Measurements from ENCODE around the gene ZFY.

DNA sequence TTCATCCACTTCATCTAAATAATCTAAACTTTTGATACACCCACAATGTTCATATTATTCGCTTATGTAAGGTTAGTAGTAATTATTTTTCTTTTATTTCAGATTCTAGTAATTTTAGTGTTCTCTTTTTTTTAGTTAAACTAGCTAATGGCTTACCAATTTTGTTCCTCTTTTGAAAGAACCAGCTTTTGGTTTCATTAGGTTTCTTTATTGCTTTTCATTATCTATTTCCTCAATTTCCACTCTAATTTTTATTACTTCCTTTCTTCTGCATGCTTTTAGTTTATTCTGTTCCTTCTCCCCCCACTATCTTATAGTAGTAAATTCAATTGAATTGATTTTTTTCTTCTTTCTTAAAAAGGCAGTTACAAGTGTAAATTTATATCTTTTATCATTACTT, 90.2 kb downstream of the ZFY start:
- no peak for TF ChIP-seq RAD21 (IDR thresholded peaks at IDR 0.05)
- TF ChIP-seq CTCF (IDR thresholded peaks at IDR 0.05; ENCODE audit: low read depth, low read length, missing input control): no peak
- no peak for TF ChIP-seq REST (IDR thresholded peaks at IDR 0.05)
- TF ChIP-seq EGR1 (IDR thresholded peaks at IDR 0.05; ENCODE audit: low read depth in 2 of 2): no peak
- TF ChIP-seq GABPA (IDR thresholded peaks at IDR 0.05 in 1 of 2, conservative IDR thresholded peaks at IDR 0.05 in 1 of 2): no peak

Measured in liver (tissue), 3 donors.